HEK293 (cell line): ENCODE data around the gene CCDC27.

ENCODE experiments used
- CTCF ChIA-PET: fragments of 350-600 bp; formaldehyde crosslinking; extraction: SDS; loops from one replicate; lab custom pipeline; 2021; ENCODE audit warnings: antibody characterized with exemption; lab: Yijun Ruan, JAX
- POLR2A ChIA-PET: fragments of 300-600 bp; formaldehyde crosslinking; extraction: SDS; loops from one replicate; lab custom pipeline; 2020; ENCODE audit warnings: antibody characterized with exemption, inconsistent platforms; lab: Yijun Ruan, JAX
- H3K27ac ChIP-seq: fragments of 200-500 bp; sonication (Bioruptor generic); 2 replicates; pipeline ENCODE4 v1.5.1; 2014; ENCODE audit warnings: low read depth, low read length, control low read depth, inconsistent platforms; ENCODE audit errors: extremely low read depth
- H3K36me3 ChIP-seq, 2 experiments: fragments of 200-500 bp in 1 of 2; sonication (Bioruptor generic) in 1 of 2; 1 replicate in 1 of 2; 2 replicates in 1 of 2; pipeline ENCODE4 v1.5.1; 2014 to 2017; ENCODE audit warnings: inconsistent platforms in 2 of 2, low read length in 2 of 2; ENCODE audit not compliant: control insufficient read depth in 2 of 2, insufficient read depth in 1 of 2
- H3K4me1 ChIP-seq: fragments of 200-500 bp; sonication (Bioruptor generic); 2 replicates; pipeline ENCODE4 v1.5.1; 2014; ENCODE audit warnings: mild to moderate bottlenecking, low read length, inconsistent platforms; ENCODE audit not compliant: control insufficient read depth, insufficient read depth
- H3K4me3 ChIP-seq: 2 replicates; pipeline ENCODE4 v1.5.1; 2011; ENCODE audit warnings: low read depth, mild to moderate bottlenecking, control low read depth, low read length, moderate library complexity
- H3K9me3 ChIP-seq: fragments of 200-500 bp; sonication (Bioruptor generic); 2 replicates; pipeline ENCODE4 v1.5.1; 2014; ENCODE audit warnings: low read depth, low read length, inconsistent platforms; ENCODE audit not compliant: control insufficient read depth, insufficient read depth
- KLF1 ChIP-seq: fragments of 450-650 bp; formaldehyde crosslinking; IDR thresholded peaks from 2 replicates; pipeline ENCODE4 v1.5.1; 2016; ENCODE audit warnings: missing biosample characterization, missing genetic modification characterization
- KLF7 ChIP-seq: fragments of 450-650 bp; formaldehyde crosslinking; IDR thresholded peaks from 2 replicates; pipeline ENCODE4 v1.5.1; 2016; ENCODE audit warnings: missing biosample characterization, missing genetic modification characterization, borderline replicate concordance
- KLF8 ChIP-seq: fragments of 450-650 bp; formaldehyde crosslinking; IDR thresholded peaks from 2 replicates; pipeline ENCODE4 v1.5.1; 2016; ENCODE audit warnings: missing biosample characterization, missing genetic modification characterization
- PRDM1 ChIP-seq: fragments of 450-650 bp; formaldehyde crosslinking; IDR thresholded peaks from 2 replicates; pipeline ENCODE4; 2016; ENCODE audit warnings: missing biosample characterization, missing genetic modification characterization
- YY1 ChIP-seq: fragments of 450-650 bp; formaldehyde crosslinking; IDR thresholded peaks from 2 replicates; pipeline ENCODE4 v1.5.1; 2018; ENCODE audit warnings: missing biosample characterization, missing genetic modification characterization
- ZBTB20 ChIP-seq: fragments of 450-650 bp; formaldehyde crosslinking; IDR thresholded peaks from 2 replicates; pipeline ENCODE4 v1.5.1; 2016; ENCODE audit warnings: missing biosample characterization, missing genetic modification characterization
- ZFP37 ChIP-seq: fragments of 450-650 bp; formaldehyde crosslinking; IDR thresholded peaks from 2 replicates; pipeline ENCODE4 v1.5.1; 2016; ENCODE audit warnings: missing biosample characterization, missing genetic modification characterization
- ZNF10 ChIP-seq: fragments of 450-650 bp; formaldehyde crosslinking; IDR thresholded peaks from 2 replicates; pipeline ENCODE4 v1.5.1; 2017; ENCODE audit warnings: missing biosample characterization, missing genetic modification characterization
- ZNF112 ChIP-seq: fragments of 450-650 bp; formaldehyde crosslinking; IDR thresholded peaks from 2 replicates; pipeline ENCODE4 v1.5.0; 2017; ENCODE audit warnings: missing biosample characterization, missing genetic modification characterization
- ZNF335 ChIP-seq: fragments of 450-650 bp; formaldehyde crosslinking; conservative IDR thresholded peaks from 2 replicates; pipeline ENCODE4 v1.5.1; 2016; ENCODE audit warnings: missing biosample characterization, missing genetic modification characterization
- ZNF48 ChIP-seq: fragments of 450-650 bp; formaldehyde crosslinking; IDR thresholded peaks from 2 replicates; pipeline ENCODE4 v1.5.1; 2016; ENCODE audit warnings: missing biosample characterization, missing genetic modification characterization
- ZNF501 ChIP-seq: fragments of 450-650 bp; formaldehyde crosslinking; IDR thresholded peaks from 2 replicates; pipeline ENCODE4 v1.5.1; 2016; ENCODE audit warnings: missing biosample characterization, missing genetic modification characterization
- ZNF514 ChIP-seq: fragments of 450-650 bp; formaldehyde crosslinking; IDR thresholded peaks from 2 replicates; pipeline ENCODE4 v1.5.1; 2016; ENCODE audit warnings: missing biosample characterization, missing genetic modification characterization
- ZNF677 ChIP-seq: fragments of 450-650 bp; IDR thresholded peaks from 2 replicates; pipeline ENCODE4 v1.5.0; 2018; ENCODE audit warnings: missing biosample characterization, mild to moderate bottlenecking, missing genetic modification characterization, moderate library complexity
- ZNF768 ChIP-seq: fragments of 450-650 bp; formaldehyde crosslinking; IDR thresholded peaks from 2 replicates; pipeline ENCODE4 v1.5.1; 2018; ENCODE audit warnings: missing biosample characterization, mild to moderate bottlenecking, missing genetic modification characterization
- TF ChIP-seq, protein P1 (sequence below): fragments of 450-650 bp; formaldehyde crosslinking; IDR thresholded peaks from 2 replicates; pipeline ENCODE4 v1.5.1; 2016; ENCODE audit warnings: missing biosample characterization, missing genetic modification characterization
- TF ChIP-seq, protein P2 (sequence below): fragments of 450-650 bp; formaldehyde crosslinking; IDR thresholded peaks from 2 replicates; pipeline ENCODE4 v1.5.1; 2016; ENCODE audit warnings: missing biosample characterization, missing genetic modification characterization
- TF ChIP-seq, protein P3 (sequence below): fragments of 450-650 bp; formaldehyde crosslinking; IDR thresholded peaks from 2 replicates; pipeline ENCODE4 v1.5.1; 2017; ENCODE audit warnings: missing biosample characterization, missing genetic modification characterization
- TF ChIP-seq, protein P4 (sequence below): fragments of 450-650 bp; formaldehyde crosslinking; conservative IDR thresholded peaks from 2 replicates; pipeline ENCODE4 v1.5.1; 2016; ENCODE audit warnings: low read depth, missing biosample characterization, missing genetic modification characterization

The CCDC27 gene

DNA sequence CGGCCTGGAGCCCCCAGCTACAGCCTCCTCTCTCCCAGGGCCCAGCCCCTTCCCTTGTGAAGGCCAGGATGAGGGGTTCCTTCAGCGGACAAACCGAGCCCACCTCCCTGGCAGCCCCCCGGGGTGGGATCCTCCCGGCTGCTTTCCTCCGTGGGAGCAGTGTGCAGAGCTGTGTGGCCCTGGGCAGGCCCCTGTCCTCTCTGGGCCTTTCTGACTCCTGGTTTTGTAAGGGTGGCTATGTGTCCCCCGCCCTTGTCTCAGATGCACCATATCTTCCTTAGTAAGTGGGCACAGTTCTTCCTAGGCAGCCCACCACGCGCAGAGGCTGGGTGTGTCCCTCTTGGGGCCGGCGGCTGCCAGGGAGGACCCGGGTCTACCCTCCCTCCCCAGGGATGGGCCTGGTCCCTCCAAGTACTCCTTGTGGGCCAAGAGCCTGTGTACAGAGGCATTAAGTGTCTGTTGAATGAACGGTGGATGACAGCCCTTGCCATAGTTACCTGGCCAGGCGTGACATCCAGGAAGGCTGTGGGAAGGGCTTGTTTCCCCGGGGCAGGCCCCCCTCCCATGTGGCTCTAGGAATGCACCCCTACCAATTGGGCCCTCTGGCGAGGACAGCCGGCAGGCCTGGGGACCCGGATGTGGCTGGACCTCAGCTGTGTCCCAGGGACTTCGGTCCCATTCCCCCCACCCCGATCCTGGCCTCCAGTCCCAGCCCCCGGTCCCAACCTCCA lies 24.1 kb downstream of the CCDC27 start:
- H3K4me1 ChIP-seq, result no peaks in the 10 kb centered on the region
- H3K4me3 ChIP-seq, result no peak overlapping the region
- CTCF ChIA-PET, result interaction anchor here (0.6 to 2.0 kb wide), 7 partner anchors 9 to 353 kb away, joined by 3 to 10 read pairs (median 3); no protein-coding TSS in a partner anchor
- H3K27ac ChIP-seq, result no peak overlapping the region
- H3K36me3 ChIP-seq, result peaks cover 1 to 36% of the 10 kb centered on the region in 2 experiments
- POLR2A ChIA-PET, result interaction anchor here (1.0 to 2.0 kb wide), 4 partner anchors 15 to 20 kb away, joined by 3 to 7 read pairs (median 4); partner anchors contain the start of gene LRRC47
- TF ChIP-seq ZNF768 (peak; percentile 85; the same call in 1 of the 2 replicates), ZBTB20 (tag by site-specific recombination) (0 out of 2 replicates have a peak, but pooled peaks have one; percentile 4), ZNF335 (0 out of 2 replicates have a peak, but pooled peaks have one; percentile 12), ZNF514 (no peak), KLF7 (tag by site-specific recombination) (0 out of 2 replicates have a peak, but pooled peaks have one; percentile 3)
- TF ChIP-seq, protein P1, sequence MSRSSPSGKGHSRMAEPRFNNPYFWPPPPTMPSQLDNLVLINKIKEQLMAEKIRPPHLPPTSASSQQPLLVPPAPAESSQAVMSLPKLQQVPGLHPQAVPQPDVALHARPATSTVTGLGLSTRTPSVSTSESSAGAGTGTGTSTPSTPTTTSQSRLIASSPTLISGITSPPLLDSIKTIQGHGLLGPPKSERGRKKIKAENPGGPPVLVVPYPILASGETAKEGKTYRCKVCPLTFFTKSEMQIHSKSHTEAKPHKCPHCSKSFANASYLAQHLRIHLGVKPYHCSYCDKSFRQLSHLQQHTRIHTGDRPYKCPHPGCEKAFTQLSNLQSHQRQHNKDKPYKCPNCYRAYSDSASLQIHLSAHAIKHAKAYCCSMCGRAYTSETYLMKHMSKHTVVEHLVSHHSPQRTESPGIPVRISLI, result no peak
- TF ChIP-seq, all 188 proteins: peak for 4
- no peaks in the 10 kb centered on the region for H3K9me3 ChIP-seq

DNA sequence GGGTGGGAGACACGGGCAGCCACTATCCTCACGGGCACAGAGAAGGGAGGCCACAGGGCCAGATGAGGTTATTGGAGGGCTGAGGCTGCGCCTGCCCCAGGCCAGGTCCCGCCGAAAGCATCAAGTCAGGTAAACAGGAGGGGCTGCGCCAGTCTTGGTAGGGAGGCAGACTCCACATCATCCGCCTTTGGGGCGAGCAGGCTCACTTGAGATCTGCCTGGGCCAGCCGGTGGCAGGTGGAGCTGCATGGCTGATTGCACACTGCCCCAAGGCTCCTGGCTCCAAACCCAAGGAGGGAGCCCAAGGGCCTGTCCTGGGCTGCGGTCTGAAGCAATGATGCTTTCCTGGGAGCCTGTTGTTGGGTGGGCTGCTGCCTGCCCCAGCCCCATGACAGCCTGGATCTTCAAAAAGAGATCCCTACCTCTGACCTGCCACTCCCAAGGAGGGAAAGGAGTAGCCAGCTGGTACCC lies 24.9 kb downstream of the CCDC27 start:
- no peak for TF ChIP-seq KLF1 (tag by site-specific recombination)
- TF ChIP-seq PRDM1 (tag by site-specific recombination), result no peak
- no peak for TF ChIP-seq KLF8 (tag by site-specific recombination)
- no peak for TF ChIP-seq ZNF112
- no peak for TF ChIP-seq ZFP37 (tag by site-specific recombination)
- TF ChIP-seq, protein P2, sequence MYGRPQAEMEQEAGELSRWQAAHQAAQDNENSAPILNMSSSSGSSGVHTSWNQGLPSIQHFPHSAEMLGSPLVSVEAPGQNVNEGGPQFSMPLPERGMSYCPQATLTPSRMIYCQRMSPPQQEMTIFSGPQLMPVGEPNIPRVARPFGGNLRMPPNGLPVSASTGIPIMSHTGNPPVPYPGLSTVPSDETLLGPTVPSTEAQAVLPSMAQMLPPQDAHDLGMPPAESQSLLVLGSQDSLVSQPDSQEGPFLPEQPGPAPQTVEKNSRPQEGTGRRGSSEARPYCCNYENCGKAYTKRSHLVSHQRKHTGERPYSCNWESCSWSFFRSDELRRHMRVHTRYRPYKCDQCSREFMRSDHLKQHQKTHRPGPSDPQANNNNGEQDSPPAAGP (tag by site-specific recombination), result 0 out of 2 replicates have a peak, but pooled peaks have one; percentile 15
- TF ChIP-seq ZNF501 (tag by site-specific recombination), result no peak
- TF ChIP-seq, protein P3, sequence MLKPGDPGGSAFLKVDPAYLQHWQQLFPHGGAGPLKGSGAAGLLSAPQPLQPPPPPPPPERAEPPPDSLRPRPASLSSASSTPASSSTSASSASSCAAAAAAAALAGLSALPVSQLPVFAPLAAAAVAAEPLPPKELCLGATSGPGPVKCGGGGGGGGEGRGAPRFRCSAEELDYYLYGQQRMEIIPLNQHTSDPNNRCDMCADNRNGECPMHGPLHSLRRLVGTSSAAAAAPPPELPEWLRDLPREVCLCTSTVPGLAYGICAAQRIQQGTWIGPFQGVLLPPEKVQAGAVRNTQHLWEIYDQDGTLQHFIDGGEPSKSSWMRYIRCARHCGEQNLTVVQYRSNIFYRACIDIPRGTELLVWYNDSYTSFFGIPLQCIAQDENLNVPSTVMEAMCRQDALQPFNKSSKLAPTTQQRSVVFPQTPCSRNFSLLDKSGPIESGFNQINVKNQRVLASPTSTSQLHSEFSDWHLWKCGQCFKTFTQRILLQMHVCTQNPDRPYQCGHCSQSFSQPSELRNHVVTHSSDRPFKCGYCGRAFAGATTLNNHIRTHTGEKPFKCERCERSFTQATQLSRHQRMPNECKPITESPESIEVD (tag by site-specific recombination), result no peak
- POLR2A ChIA-PET, result interaction anchor here (1.0 kb wide), 1 partner anchor 19 kb away, joined by 3 read pairs; the partner anchor contains the start of gene LRRC47
- no peak overlapping the region for H3K27ac ChIP-seq

DNA sequence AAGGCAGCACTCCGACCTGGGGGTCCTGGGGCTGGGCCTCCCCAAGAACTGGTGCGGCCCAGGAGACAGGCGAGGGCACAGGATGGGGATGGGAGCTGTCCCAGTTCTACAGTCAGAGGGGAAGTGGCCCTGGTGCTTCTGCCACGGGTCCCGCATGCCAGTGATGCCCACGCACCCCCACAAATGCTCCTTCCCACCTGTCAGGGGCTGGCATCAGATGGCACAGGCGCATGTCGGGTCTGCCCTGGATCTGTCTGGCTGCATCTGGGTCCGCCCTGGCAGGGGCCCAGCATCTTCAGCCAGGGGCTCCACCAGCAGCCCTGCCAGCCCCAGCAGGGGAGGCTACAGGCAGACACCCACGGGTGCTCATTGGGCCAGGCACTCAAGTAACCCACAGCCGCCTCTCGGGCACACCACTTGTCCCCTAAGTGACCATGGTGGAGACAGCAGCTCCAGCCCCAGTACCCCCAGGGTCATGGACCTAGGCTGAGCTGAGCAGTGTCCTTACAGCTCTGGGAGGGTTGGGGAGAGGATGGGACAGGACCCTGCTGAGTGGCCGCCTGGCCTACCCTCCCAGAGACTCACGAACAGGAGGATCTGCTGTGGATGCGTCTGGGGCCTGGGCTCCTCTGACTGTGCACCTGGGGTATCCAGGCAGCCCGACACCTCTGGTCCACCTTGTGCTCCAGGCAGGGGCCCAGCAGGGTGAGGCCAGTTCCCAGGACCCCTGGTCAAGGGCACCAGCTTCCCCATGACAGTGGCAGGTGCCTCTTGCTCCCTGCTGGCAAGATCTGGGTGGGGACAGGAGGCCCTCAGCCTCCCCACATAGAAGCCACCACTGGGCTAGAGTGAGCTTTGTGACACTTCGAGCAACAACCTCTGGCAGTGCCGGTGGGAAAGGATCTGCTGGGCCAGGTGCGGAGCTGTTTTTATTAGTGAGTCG lies 25.7 kb downstream of the CCDC27 start:
- H3K27ac ChIP-seq, result no peak overlapping the region
- H3K36me3 ChIP-seq, result peaks cover 13 to 51% of the 10 kb centered on the region in 2 experiments
- no peak overlapping the region for H3K4me3 ChIP-seq
- H3K4me1 ChIP-seq, result no peaks in the 10 kb centered on the region
- CTCF ChIA-PET, result no interaction called here
- H3K9me3 ChIP-seq, result no peaks in the 10 kb centered on the region
- POLR2A ChIA-PET, result interaction anchor here (1.0 to 1.4 kb wide), 2 partner anchors 18 kb away, joined by 3 read pairs; partner anchors contain the start of gene LRRC47
- TF ChIP-seq ZNF48 (tag by site-specific recombination), result no peak
- no peak for TF ChIP-seq ZNF677 (tag by site-specific recombination)
- TF ChIP-seq, protein P4, sequence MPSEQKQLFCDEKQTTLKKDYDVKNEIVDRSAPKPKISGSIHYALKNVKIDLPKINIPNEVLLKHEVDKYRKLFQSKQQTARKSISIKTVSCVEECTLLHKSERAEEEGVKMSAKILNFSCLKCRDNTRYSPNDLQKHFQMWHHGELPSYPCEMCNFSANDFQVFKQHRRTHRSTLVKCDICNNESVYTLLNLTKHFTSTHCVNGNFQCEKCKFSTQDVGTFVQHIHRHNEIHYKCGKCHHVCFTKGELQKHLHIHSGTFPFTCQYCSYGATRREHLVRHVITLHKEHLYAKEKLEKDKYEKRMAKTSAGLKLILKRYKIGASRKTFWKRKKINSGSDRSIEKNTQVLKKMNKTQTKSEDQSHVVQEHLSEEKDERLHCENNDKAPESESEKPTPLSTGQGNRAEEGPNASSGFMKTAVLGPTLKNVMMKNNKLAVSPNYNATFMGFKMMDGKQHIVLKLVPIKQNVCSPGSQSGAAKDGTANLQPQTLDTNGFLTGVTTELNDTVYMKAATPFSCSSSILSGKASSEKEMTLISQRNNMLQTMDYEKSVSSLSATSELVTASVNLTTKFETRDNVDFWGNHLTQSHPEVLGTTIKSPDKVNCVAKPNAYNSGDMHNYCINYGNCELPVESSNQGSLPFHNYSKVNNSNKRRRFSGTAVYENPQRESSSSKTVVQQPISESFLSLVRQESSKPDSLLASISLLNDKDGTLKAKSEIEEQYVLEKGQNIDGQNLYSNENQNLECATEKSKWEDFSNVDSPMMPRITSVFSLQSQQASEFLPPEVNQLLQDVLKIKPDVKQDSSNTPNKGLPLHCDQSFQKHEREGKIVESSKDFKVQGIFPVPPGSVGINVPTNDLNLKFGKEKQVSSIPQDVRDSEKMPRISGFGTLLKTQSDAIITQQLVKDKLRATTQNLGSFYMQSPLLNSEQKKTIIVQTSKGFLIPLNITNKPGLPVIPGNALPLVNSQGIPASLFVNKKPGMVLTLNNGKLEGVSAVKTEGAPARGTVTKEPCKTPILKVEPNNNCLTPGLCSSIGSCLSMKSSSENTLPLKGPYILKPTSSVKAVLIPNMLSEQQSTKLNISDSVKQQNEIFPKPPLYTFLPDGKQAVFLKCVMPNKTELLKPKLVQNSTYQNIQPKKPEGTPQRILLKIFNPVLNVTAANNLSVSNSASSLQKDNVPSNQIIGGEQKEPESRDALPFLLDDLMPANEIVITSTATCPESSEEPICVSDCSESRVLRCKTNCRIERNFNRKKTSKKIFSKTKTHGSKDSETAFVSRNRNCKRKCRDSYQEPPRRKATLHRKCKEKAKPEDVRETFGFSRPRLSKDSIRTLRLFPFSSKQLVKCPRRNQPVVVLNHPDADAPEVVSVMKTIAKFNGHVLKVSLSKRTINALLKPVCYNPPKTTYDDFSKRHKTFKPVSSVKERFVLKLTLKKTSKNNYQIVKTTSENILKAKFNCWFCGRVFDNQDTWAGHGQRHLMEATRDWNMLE (tag by site-specific recombination), result no peak
- TF ChIP-seq YY1, result no peak
- no peak for TF ChIP-seq ZNF10 (tag by site-specific recombination)

More for the DNA sequence above, 24.9 kb downstream of the CCDC27 start:
- no peaks in the 10 kb centered on the region for H3K9me3 ChIP-seq
- CTCF ChIA-PET, result no interaction called here
- H3K4me1 ChIP-seq, result no peaks in the 10 kb centered on the region
- H3K4me3 ChIP-seq, result no peak overlapping the region
- H3K36me3 ChIP-seq, result peaks cover 8 to 43% of the 10 kb centered on the region in 2 experiments
